ENCODE results near the gene LRRC41.
"Not testable (repeated sequence)": the region's sequence is repeated elsewhere in the genome, so short reads cannot be mapped to it uniquely, and the experiment has no call there.

The LRRC41 gene

GRCh38 chr1:46303038-46303871 is at the start of gene LRRC41, which contains the start of gene UQCRH:
Gene LRRC41 (minus strand): TSS chr1:46303616. CDS start chr1:46303322, 294 bp downstream.
Gene UQCRH (plus strand): TSS chr1:46303698. CDS start chr1:46303767, 69 bp downstream.
- DNase-seq (ENCODE audit: low spot score): peak; percentile 88

GRCh38 chr1:46352363-46352762 is 48.9 kb upstream of the LRRC41 start:
- DNase-seq (ENCODE audit: low spot score): no peak

GRCh38 chr1:46345281-46345680 is 41.9 kb upstream of the LRRC41 start:
- DNase-seq (ENCODE audit: low spot score): no peak

DNA sequence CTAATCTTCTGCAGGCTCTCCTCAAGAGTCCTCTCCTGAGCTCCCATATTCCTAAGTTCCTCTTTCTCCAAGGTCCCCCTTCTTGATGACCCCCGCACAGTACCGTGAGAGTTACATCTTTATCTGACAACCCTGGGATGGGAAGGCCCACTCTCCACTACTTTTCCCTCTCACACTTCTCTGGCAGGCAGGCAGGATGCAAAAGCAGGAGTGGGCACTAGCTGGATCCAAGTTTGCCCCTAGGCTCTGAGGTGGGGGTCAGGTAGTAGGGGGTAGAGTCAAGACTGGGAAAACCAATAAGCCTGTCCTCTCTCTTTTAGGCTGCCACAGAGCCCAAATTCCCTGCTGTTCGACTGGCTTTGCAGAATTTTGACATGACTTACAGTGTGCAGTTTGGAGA is 41.1 kb upstream of the LRRC41 start:
- no peak for DNase-seq (ENCODE audit: low spot score)

DNA sequence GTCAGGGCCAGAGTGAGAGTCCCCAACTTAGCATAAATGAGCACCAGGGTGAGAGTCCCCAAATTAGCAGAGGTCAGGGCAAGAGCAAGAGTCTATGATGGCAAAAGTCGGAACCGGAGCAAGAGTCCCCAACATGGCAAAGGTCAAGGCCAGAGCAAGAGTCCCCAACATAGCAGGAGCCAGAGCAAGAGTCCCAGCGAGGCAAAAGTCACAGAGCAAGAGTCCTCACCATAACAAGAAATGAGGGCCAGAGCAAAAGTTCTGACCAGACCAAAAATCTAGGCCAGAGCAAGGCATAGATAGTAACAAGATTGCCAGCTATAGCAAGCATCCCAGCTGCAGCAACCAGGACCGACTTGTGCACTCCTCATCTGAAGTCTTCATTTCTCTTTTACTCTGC is 40.3 kb upstream of the LRRC41 start:
- DNase-seq (ENCODE audit: low spot score): no peak

GRCh38 chr1:46343351-46343695 is 39.9 kb upstream of the LRRC41 start:
- no peak for DNase-seq (ENCODE audit: low spot score)

DNA sequence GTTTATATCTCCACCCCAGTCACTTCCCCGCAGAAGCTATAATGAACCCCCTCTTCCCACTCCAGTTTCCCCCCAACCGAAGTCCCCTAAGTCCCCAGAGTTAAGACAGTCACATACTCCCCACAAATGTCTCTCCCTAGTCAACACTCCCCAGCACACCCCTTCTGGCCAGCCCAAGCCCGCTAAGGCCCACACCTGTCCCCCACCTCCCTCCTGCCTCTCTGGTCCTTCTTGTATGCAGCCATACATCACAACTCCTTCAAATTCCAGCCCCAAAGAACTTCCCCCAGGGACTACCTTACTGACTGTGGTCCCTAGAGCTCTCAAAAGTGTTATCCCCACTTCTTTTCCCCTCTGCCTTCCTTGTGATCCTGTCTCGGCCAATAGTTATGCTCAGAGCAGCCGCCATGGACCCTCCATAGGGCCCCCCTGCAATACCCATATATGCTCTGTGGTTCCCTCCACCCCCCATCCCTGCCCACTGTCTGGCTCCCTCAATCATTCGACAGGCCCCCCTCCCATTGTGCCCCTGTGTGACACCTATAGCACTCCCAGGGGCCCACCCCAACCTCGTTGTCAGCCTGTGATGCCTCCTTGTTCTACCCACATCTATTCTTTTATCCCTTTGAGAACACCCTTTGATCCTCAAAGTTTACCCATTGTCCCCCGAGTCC is 39.4 kb upstream of the LRRC41 start:
- no peak for DNase-seq (ENCODE audit: low spot score)

- DNase-seq (ENCODE audit: low spot score): peak; percentile 36
Measured at GRCh38 chr1:46342084-46342656, 38.8 kb upstream of the LRRC41 start.

GRCh38 chr1:46341222-46342083 is 38.0 kb upstream of the LRRC41 start:
- no peak for DNase-seq (ENCODE audit: low spot score)

DNA sequence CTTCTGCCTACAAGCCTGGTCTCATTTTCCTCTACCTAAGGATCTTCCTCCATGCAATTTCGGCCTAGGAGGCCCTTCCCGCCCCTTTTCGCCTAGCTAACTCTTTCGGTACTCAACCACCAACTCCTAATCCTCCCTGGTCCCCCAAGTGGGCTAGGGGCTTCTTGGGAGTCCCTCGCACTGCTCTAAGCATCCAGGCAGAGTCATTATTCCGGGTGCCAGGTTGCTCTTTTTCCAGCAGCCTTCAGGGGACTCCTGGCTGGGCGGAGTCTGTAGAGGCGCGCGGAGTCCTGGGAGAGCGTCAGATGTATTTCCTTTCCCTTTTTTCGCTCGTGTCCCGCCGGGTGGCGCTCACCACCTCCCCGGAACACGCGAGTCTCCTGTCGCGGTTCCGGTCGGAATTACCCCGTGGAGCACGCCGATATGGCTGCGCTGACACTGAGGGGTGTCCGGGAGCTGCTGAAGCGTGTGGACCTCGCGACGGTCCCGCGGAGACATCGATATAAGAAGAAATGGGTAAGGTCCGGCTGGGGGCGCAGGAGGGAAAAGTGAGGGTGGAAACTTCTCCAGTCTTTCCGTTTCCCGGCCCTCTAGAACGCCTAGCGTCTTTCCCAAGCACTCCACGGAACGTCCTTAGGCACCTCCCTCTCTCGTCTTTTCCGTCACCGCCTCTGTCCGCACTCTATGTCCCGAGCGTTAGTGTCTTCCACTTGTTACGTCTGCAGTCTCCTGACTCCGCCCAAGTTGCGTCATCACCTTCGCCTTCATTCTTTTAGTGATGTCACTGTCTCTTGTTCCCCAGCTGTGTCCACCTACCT is 37.2 kb upstream of the LRRC41 start, which contains the start of gene NSUN4:
Gene NSUN4, plus strand, starts transcription at position 404 of the 818 bp plus-strand sequence. Its CDS starts 20 bp downstream, at position 424.
- DNase-seq (ENCODE audit: low spot score): peak; percentile 88

GRCh38 chr1:46337409-46337808 is 34.0 kb upstream of the LRRC41 start:
- not testable (repeated sequence) for DNase-seq (ENCODE audit: low spot score)

DNA sequence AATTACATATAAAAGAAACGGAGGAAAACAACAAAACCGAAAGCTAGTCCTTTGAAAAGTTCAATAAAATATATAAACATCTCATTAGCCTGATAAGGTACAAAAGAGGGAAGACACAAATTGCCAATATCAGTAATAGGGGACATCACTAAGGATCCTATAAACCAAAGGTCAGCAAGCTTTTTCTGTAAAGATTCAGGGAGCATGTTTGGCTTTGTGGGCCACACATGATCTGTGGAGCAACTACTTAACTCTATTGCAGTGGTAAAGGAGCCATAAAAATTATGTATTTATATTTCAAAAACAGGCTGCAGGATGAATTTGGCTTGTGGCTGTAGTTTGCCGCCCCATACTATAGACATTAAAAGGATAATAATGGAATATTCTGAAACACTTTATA is 31.7 kb upstream of the LRRC41 start:
- DNase-seq (ENCODE audit: low spot score): no peak

DNA sequence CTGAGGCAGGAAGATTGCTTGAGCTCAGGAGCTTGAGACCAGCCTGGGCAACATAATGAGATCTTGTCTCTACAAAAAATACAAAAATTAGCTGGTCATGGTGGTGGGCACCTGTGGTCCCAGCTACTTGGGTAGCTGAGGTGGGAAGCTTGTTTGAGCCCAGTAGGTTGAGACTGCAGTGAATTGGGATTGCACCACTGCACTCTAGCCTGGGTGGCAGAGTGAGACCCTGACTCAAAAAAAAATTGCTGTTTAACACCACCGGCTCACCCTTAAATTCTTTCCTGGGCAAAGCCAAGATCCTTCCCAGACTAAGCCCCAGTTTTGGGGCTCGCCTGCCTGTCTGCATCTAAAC is 30.6 kb upstream of the LRRC41 start:
- no peak for DNase-seq (ENCODE audit: low spot score)

DNA sequence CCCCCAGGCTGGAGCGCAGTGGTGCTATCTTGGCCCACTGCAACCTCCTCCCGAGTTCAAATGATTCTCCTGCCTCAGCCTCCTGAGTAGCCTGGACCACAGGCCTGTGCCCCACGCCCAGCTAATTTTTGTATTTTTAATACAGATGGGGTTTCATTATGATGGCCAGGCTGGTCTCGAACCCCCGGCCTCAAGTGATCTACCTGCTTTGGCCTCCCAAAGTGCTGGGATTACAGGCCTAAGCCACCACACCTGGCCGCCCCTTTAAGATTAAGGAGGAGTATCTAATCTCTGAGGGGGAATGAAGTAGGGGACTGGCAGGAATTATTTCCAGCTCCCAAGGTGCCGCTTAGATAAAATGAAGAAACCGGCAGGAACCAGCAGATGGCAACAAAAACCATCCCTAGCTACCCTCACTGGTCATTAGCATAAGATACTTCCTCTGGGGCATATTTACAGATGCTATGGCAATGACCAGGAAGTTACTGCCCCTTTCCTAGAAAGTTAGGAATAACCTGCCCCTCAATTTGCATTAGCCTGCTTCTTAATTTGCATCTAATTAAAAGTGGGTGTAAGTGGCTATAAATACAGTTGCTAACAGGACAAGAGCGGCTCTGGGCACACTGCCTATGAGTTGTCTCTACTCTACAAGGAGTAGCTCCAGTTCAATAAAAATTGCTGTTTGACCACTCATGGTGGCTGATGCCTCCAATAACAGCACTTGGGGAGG is 30.0 kb upstream of the LRRC41 start:
- peak; percentile 65 for DNase-seq (ENCODE audit: low spot score)

DNA sequence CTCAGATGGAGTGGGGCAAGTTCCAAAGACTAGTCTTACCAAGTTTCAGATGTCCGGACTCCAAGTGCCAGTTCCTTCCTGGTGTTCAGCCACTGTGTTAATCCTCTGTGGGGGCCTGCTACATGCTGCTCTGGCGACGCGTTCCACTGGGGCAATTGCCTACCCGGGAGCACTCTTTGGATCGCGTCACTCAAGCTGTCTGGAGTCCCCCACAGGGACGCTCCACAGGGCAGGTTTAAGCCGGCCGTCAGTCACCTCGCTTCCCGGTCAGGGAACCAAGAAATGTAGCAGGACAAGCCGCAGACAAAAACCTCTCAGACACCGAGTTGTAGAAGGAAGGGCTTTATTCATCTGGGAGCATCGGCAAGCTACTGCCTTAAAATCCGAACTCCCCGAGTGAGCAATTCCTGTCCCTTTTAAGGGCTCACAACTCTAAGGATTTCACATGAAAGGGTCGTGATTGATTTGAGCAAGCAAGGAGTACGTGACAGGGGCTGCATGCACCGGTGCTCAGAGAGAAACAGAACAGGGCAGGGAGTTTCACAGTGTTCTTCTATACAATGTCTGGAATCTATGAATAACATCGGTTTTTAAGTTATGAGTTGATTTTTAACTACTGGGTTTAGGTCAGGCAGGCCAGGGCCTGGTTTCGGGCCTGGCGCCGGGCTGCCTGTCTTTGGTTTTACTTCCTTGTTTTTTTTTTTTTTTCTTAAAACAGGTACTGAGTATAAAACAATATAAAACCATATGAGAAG is 28.5 kb upstream of the LRRC41 start:
- not testable (repeated sequence) for DNase-seq (ENCODE audit: low spot score)

GRCh38 chr1:46330381-46330780 is 27.0 kb upstream of the LRRC41 start:
- not testable (repeated sequence) for DNase-seq (ENCODE audit: low spot score)

DNA sequence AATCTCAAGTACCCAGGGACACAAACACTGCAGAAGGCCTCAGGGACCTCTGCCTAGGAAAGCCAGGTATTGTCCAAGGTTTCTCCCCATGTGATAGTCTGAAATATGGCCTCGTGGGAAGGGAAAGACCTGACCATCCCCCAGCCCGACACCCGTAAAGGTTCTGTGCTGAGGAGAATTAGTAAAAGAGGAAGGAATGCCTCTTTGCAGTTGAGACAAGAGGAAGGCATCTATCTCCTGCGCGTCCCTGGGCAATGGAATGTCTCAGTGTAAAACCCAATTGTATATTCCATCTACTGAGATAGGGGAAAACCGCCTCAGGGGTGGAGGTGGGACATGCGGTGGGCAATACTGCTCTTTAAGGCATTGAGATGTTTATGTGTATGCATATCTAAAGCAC is 26.4 kb upstream of the LRRC41 start:
- not testable (repeated sequence) for DNase-seq (ENCODE audit: low spot score)

DNA sequence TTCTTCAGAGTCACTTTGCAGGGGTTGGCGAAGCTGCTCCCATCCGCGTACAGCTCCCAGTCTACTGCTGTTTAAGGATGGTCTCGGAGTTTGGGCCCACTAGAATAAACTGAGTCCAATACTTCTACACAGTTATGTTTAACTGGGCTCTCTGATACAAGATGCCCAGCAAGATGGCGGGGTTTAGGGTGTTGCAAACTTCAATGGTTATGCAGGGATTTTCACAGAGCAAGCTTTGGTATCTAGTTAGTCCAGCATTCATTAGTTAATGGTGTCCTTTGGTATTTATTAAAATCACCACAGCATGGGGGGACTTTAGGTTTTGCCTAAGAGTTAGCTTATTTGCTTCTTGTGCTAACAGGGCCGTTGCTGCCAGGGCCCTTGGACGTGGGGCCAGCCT is 24.8 kb upstream of the LRRC41 start:
- not testable (repeated sequence) for DNase-seq (ENCODE audit: low spot score)

GRCh38 chr1:46325285-46326076 is 22.1 kb upstream of the LRRC41 start:
- DNase-seq (ENCODE audit: low spot score): not testable (repeated sequence)
